ENCODE measurements around the gene MRPS7. TPM values are rescaled to one million over a fixed set of nuclear protein-coding genes. Genes with fewer than 3 reads are reported as not detected.
A peak's percentile ranks its signal among the peaks of the same experiment; 100 is the strongest.

The MRPS7 gene
- total and polyA plus RNA-seq, 9 of the 15 experiments (the other 6 are each of a cell fraction or from before 2014, with no cell fraction given), result 107 to 244 (median 132) TPM

- TF ChIP-seq ZNF561 (CRISPR knock-in tag; conservative IDR thresholded peaks at IDR 0.05), result no peak
- TF ChIP-seq NR2F6 (CRISPR knock-in tag; IDR thresholded peaks at IDR 0.05), result no peak
- TF ChIP-seq NKRF (IDR thresholded peaks at IDR 0.05; ENCODE audit: borderline replicate concordance), result peak; percentile 72; the same call in 1 of the 2 replicates
- TF ChIP-seq ARID3B (CRISPR knock-in tag; IDR thresholded peaks at IDR 0.05; ENCODE audit: borderline replicate concordance), result peak; percentile 47; the same call in 1 of the 2 replicates
- no peak for TF ChIP-seq ZNF740 (CRISPR knock-in tag; IDR thresholded peaks at IDR 0.05)
- no peak for TF ChIP-seq ZNF740 (tag; IDR thresholded peaks at IDR 0.05)
- no peak for TF ChIP-seq CEBPG (CRISPR knock-in tag; IDR thresholded peaks at IDR 0.05)
- no peak for TF ChIP-seq CEBPG (tag; conservative IDR thresholded peaks at IDR 0.05 in 1 of 2, IDR thresholded peaks at IDR 0.05 in 1 of 2)
- TF ChIP-seq MYC (IDR thresholded peaks at IDR 0.05; ENCODE audit: low read depth, low read length), result peak; percentile 82
- peak; percentile 44; the same call in 1 of the 2 replicates for TF ChIP-seq MYC (CRISPR knock-in tag; IDR thresholded peaks at IDR 0.05; ENCODE audit: borderline replicate concordance, low read depth)
- no peak for TF ChIP-seq SRSF7 (optimal IDR thresholded peaks at IDR 0.05; ENCODE audit: low read depth, low read length)
- TF ChIP-seq POLR2A (conservative IDR thresholded peaks at IDR 0.05), result peak; percentile 73; the same call in 1 of the 2 replicates
- TF ChIP-seq ZFPM2 (CRISPR knock-in tag; IDR thresholded peaks at IDR 0.05), result no peak
- TF ChIP-seq GATAD2A (IDR thresholded peaks at IDR 0.05), result no peak
- TF ChIP-seq KHSRP (IDR thresholded peaks at IDR 0.05), result no peak
- no peak for TF ChIP-seq ZNF398 (CRISPR knock-in tag; IDR thresholded peaks at IDR 0.05)
- TF ChIP-seq ETS1 (conservative IDR thresholded peaks at IDR 0.05; ENCODE audit: control insufficient read depth, low read depth, low read length), result peak; percentile 65; the same call in 1 of the 2 replicates
- no peak for TF ChIP-seq ZBTB1 (CRISPR knock-in tag; IDR thresholded peaks at IDR 0.05; ENCODE audit: borderline replicate concordance, low read depth)
These were observed 9.7 kb downstream of the MRPS7 start (continued) for GRCh38 chr17:75271233-75271954.

Data from K562 (cell line).